Measurements from ENCODE around the gene SULT1A1. TPM values are rescaled to one million over a fixed set of nuclear protein-coding genes. Genes with fewer than 3 reads are reported as not detected.

The SULT1A1 gene
- total and polyA plus RNA-seq, 2 of the 4 experiments (the other 2 are of a cell fraction): 1.2 to 1.6 TPM

GRCh38 chr16:28590384-28591340 lies 19.2 kb downstream of the SULT1A1 start (continued):
- TF ChIP-seq SMC3 (IDR thresholded peaks at IDR 0.05; ENCODE audit: low read depth, low read length): no peak

DNA sequence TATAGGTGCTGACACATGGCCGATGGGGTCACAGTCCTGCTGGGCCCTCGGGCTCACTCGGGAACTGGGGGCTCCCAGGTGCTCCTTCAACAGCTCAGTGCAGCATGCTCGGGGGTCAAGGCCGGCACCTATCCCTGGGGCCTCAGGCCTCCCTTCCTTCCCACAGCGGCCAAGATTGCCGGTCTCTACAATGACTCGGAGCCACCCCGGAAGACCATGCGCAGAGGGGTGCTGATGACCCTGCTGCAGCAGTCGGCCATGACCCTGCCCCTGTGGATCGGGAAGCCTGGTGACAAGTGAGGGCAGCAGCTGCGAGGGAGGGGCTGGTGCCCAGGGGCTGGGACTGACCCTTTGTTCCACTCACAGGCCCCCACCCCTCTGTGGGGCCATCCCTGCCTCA lies 19.9 kb downstream of the SULT1A1 start:
- Histone ChIP-seq H4K5ac (ENCODE audit: low read depth, low read length) (no peak overlapping the region), H2BK15ac (ENCODE audit: low read depth, low read length) (no peak overlapping the region), H3K4me3 (ENCODE audit: insufficient read depth, low read depth, low read length) (no peak overlapping the region), H3K79me1 (ENCODE audit: low read depth in 1 of 2, low read length in 2 of 2) (no peaks in the 10 kb centered on the region), H3K9ac (ENCODE audit: low read depth, low read length) (no peak overlapping the region), H2AK5ac (ENCODE audit: low read depth, low read length) (no peak overlapping the region), H2AFZ (replicated peaks; ENCODE audit: low read length, poor library complexity) (no peak overlapping the region), H4K20me1 (ENCODE audit: insufficient read depth, low read length) (no peaks in the 10 kb centered on the region), H3K27ac (ENCODE audit: insufficient read depth, low read length) (no peak overlapping the region), H3K23ac (ENCODE audit: low read depth, low read length) (no peak overlapping the region), H3K56ac (ENCODE audit: extremely low read depth, insufficient read depth, low read length) (no peak overlapping the region), H3K4me1 (ENCODE audit: control insufficient read depth, insufficient read depth, low read length) (no peaks in the 10 kb centered on the region), H3K4me2 (ENCODE audit: low read depth, low read length) (no peak overlapping the region), H3K14ac (replicated peaks; ENCODE audit: low read depth, low read length) (no peak overlapping the region), H2BK5ac (ENCODE audit: low read depth, low read length, poor library complexity, severe bottlenecking) (no peak overlapping the region), H2BK20ac (ENCODE audit: low read depth, low read length) (no peak overlapping the region), H3K27me3 (ENCODE audit: control insufficient read depth, insufficient read depth, low read length) (no peaks in the 10 kb centered on the region), H4K8ac (ENCODE audit: low read depth in 2 of 2, low read length in 2 of 2) (no peak overlapping the region), H2BK120ac (ENCODE audit: low read depth, low read length) (no peak overlapping the region), H4K91ac (ENCODE audit: insufficient read depth, low read depth, low read length) (no peak overlapping the region), H3K36me3 (ENCODE audit: control insufficient read depth, insufficient read depth, low read length) (peaks cover 21% of the 10 kb centered on the region), H3K9me1 (ENCODE audit: insufficient read depth, low read length) (0 out of 2 replicates have a peak, but pooled peaks cover under 1% of the 10 kb centered on the region), H3K4ac (ENCODE audit: low read depth, low read length) (no peak overlapping the region), H3K9me3 (ENCODE audit: control insufficient read depth, insufficient read depth, low read length) (no peaks in the 10 kb centered on the region), H2AK9ac (replicated peaks; ENCODE audit: low read depth, low read length, poor library complexity) (no peak overlapping the region), H3K18ac (ENCODE audit: low read depth, low read length) (no peak overlapping the region)
- ChIA-PET CTCF (no interaction called here), POLR2A (ENCODE audit: unreplicated experiment) (no interaction called here)
- 98% methylated on average over 6 of the region's 13 CpGs; no CpG with 5 or more reads in 1 of the 2 experiments for WGBS, 2 experiments (ENCODE audit: extremely low coverage in 2 of 2, insufficient read length in 1 of 2)
- no TSS peak for BruUV-seq (replicated peaks)
- ATAC-seq (ENCODE audit: low read depth) (no peak), DNase-seq (no peak)
- in situ Hi-C loops (cut with MboI; ENCODE audit: low sequenced_read_pairs) (no loop called here), dilution Hi-C loops (cut with HindIII; ENCODE audit: low sequenced_read_pairs, unreplicated experiment) (no loop called here), intact Hi-C loops (cut with micrococcal nuclease) (no loop called here)
- TF ChIP-seq RFX5 (IDR thresholded peaks at IDR 0.05; ENCODE audit: low read depth, low read length) (no peak), NFE2L2 (IDR thresholded peaks at IDR 0.05; ENCODE audit: low read depth, low read length) (no peak), MAZ (IDR thresholded peaks at IDR 0.05; ENCODE audit: borderline replicate concordance, low read depth, low read length) (no peak), ELK1 (IDR thresholded peaks at IDR 0.05; ENCODE audit: borderline replicate concordance, low read depth, low read length) (no peak), RCOR1 (IDR thresholded peaks at IDR 0.05; ENCODE audit: insufficient replicate concordance, low read length) (no peak), BHLHE40 (IDR thresholded peaks at IDR 0.05; ENCODE audit: low read depth, low read length) (no peak), USF2 (IDR thresholded peaks at IDR 0.05; ENCODE audit: low read depth, low read length) (no peak), FOS (IDR thresholded peaks at IDR 0.05; ENCODE audit: low read depth, low read length) (no peak), CTCF (conservative IDR thresholded peaks at IDR 0.05; ENCODE audit: low read depth, low read length) (no peak), SMC3 (IDR thresholded peaks at IDR 0.05; ENCODE audit: low read depth, low read length) (no peak), CHD1 (IDR thresholded peaks at IDR 0.05; ENCODE audit: low read depth, low read length) (no peak), RAD21 (IDR thresholded peaks at IDR 0.05; ENCODE audit: low read length) (no peak)

Data from IMR-90 (cell line).